Measurements from ENCODE around the gene GGCX. TPM values are rescaled to one million over a fixed set of nuclear protein-coding genes. Genes with fewer than 3 reads are reported as not detected.

The GGCX gene
- total and polyA plus RNA-seq, 9 of the 15 experiments (the other 6 are each of a cell fraction or from before 2014, with no cell fraction given) = 14.4 to 47.1 (median 28.1) TPM

DNA sequence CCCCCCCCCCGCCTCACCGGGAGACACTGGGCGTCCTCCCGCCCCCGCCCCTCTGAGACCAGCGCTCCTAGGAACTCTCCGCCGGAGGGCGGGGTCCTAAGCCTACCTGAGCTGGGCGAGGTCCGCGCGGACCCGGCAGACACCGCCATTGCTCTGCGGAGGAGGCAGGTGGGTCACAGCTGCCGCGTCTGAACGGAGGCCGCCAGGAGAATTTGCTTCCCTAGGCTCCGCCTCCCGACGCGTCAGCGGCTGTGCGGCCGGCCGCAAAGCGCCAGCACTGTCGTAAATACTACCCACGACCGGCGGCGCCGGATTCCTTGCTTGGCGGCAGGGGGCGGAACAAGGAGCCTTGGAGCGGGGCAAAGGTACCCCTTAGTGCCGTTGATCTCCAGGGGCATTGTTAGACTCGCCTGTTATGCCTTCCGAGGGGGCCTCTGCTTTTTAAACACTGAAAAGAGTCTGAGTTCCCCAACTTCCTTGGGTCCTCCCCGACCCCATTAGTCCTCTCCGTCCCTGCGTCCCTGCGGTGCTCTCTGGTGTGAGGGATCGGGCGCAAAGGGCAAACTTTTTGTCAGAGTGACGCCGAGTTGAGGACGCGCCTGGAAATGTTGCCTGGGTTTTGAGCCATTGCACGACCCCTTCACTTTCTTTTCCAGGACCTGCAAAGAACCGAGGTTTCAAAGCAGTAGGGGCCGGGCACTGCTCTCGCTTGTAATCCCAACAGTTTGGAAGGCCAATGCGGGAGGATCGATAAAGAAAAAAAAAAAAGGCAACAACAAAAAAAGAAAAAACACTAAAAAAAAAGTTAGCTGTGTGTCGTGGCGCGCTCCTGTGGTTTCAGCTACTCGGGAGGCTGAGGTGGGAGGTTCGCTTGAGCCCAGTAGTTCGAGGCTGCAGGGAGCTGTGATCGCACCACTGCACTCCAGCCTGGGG is at the start of gene GGCX (continued):
- TF ChIP-seq NFIX (CRISPR knock-in tag; IDR thresholded peaks at IDR 0.05; ENCODE audit: low read depth) (no peak), ZNF511 (CRISPR knock-in tag; IDR thresholded peaks at IDR 0.05) (no peak), ZNF740 (CRISPR knock-in tag; IDR thresholded peaks at IDR 0.05) (0 out of 2 replicates have a peak, but pooled peaks have one; percentile 22), ZNF740 (tag; IDR thresholded peaks at IDR 0.05) (no peak), ELF4 (CRISPR knock-in tag; IDR thresholded peaks at IDR 0.05) (no peak), MECOM (CRISPR knock-in tag; IDR thresholded peaks at IDR 0.05) (0 out of 2 replicates have a peak, but pooled peaks have one; percentile 32), MEF2A (IDR thresholded peaks at IDR 0.05; ENCODE audit: control insufficient read depth, low read depth, low read length) (no peak), PML (IDR thresholded peaks at IDR 0.05; ENCODE audit: low read length) (peak; percentile 82; the same call in 1 of the 2 replicates), KHSRP (IDR thresholded peaks at IDR 0.05) (no peak), KDM5B (IDR thresholded peaks at IDR 0.05; ENCODE audit: insufficient replicate concordance, low read depth, low read length) (peak; percentile 94), DPF2 (IDR thresholded peaks at IDR 0.05) (peak; percentile 28; the same call in 1 of the 2 replicates), POLR2AphosphoS5 (IDR thresholded peaks at IDR 0.05; ENCODE audit: control insufficient read depth, insufficient read depth, low read depth, low read length) (peak; percentile 95), POLR2G (IDR thresholded peaks at IDR 0.05; ENCODE audit: low read depth, low read length) (peak; percentile 97), ZNF41 (CRISPR knock-in tag; conservative IDR thresholded peaks at IDR 0.05) (no peak), BRD9 (IDR thresholded peaks at IDR 0.05; ENCODE audit: low read depth, partially characterized antibody) (peak; percentile 49), RCOR1 (IDR thresholded peaks at IDR 0.05; ENCODE audit: borderline replicate concordance in 1 of 2, low read depth in 2 of 2, low read length in 2 of 2) (0 out of 4 replicates have a peak, but pooled peaks of 1 of the 2 experiments have one; percentile 5), DNMT1 (IDR thresholded peaks at IDR 0.05) (no peak), HNRNPK (IDR thresholded peaks at IDR 0.05; ENCODE audit: low read depth, low read length, poor library complexity, severe bottlenecking) (no peak)
- TF ChIP-seq, protein P1, sequence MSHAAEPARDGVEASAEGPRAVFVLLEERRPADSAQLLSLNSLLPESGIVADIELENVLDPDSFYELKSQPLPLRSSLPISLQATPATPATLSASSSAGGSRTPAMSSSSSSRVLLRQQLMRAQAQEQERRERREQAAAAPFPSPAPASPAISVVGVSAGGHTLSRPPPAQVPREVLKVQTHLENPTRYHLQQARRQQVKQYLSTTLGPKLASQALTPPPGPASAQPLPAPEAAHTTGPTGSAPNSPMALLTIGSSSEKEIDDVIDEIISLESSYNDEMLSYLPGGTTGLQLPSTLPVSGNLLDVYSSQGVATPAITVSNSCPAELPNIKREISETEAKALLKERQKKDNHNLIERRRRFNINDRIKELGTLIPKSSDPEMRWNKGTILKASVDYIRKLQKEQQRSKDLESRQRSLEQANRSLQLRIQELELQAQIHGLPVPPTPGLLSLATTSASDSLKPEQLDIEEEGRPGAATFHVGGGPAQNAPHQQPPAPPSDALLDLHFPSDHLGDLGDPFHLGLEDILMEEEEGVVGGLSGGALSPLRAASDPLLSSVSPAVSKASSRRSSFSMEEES (CRISPR knock-in tag; IDR thresholded peaks at IDR 0.05) = no peak
- TF ChIP-seq, protein P2, sequence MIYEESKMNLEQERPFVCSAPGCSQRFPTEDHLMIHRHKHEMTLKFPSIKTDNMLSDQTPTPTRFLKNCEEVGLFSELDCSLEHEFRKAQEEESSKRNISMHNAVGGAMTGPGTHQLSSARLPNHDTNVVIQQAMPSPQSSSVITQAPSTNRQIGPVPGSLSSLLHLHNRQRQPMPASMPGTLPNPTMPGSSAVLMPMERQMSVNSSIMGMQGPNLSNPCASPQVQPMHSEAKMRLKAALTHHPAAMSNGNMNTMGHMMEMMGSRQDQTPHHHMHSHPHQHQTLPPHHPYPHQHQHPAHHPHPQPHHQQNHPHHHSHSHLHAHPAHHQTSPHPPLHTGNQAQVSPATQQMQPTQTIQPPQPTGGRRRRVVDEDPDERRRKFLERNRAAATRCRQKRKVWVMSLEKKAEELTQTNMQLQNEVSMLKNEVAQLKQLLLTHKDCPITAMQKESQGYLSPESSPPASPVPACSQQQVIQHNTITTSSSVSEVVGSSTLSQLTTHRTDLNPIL (CRISPR knock-in tag; IDR thresholded peaks at IDR 0.05) = no peak
- TF ChIP-seq, protein P3, sequence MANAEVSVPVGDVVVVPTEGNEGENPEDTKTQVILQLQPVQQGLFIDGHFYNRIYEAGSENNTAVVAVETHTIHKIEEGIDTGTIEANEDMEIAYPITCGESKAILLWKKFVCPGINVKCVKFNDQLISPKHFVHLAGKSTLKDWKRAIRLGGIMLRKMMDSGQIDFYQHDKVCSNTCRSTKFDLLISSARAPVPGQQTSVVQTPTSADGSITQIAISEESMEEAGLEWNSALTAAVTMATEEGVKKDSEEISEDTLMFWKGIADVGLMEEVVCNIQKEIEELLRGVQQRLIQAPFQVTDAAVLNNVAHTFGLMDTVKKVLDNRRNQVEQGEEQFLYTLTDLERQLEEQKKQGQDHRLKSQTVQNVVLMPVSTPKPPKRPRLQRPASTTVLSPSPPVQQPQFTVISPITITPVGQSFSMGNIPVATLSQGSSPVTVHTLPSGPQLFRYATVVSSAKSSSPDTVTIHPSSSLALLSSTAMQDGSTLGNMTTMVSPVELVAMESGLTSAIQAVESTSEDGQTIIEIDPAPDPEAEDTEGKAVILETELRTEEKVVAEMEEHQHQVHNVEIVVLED (CRISPR knock-in tag; IDR thresholded peaks at IDR 0.05) = peak; percentile 53; the same call in 1 of the 2 replicates

Measured in K562 (cell line).